WTC11 (cell line): ENCODE measurements around the gene TRPV2.

ENCODE experiments used
- CREB1 ChIP-seq: sonication (generic); formaldehyde crosslinking; IDR thresholded peaks from 2 replicates; pipeline ENCODE4 v1.8.0; 2023; ENCODE audit warnings: mild to moderate bottlenecking, missing genetic modification reagents
- FOXJ3 ChIP-seq: sonication (generic); formaldehyde crosslinking; IDR thresholded peaks from 2 replicates; pipeline ENCODE4 v1.9.0; 2021; ENCODE audit warnings: missing genetic modification reagents, mild to moderate bottlenecking, borderline replicate concordance
- KAT7 ChIP-seq: sonication (generic); formaldehyde crosslinking; IDR thresholded peaks from 2 replicates; pipeline ENCODE4 v1.8.1; 2023; ENCODE audit warnings: missing genetic modification reagents, mild to moderate bottlenecking, borderline replicate concordance
- TCF7 ChIP-seq: sonication (generic); formaldehyde crosslinking; IDR thresholded peaks from 2 replicates; pipeline ENCODE4 v1.8.0; 2022; ENCODE audit warnings: mild to moderate bottlenecking, low read depth, missing genetic modification reagents, moderate library complexity
- ZNF423 ChIP-seq: fragments of 250-450 bp; sonication (Bioruptor Pico); IDR thresholded peaks from 2 replicates; pipeline ENCODE4 v2.1.2; 2022; ENCODE audit warnings: mild to moderate bottlenecking, moderate library complexity
- TF ChIP-seq, protein P1 (sequence below): sonication (generic); formaldehyde crosslinking; IDR thresholded peaks from 2 replicates; pipeline ENCODE4 v1.8.0; 2022; ENCODE audit warnings: mild to moderate bottlenecking, missing genetic modification reagents
- TF ChIP-seq, protein P2 (sequence below): fragments of 200-600 bp; IDR thresholded peaks from 2 replicates; pipeline ENCODE4 v1.8.0; 2022; ENCODE audit warnings: antibody characterized with exemption
- TF ChIP-seq, protein P3 (sequence below): sonication (generic); formaldehyde crosslinking; IDR thresholded peaks from 2 replicates; pipeline ENCODE4 v1.8.1; 2023; ENCODE audit warnings: mild to moderate bottlenecking, missing genetic modification reagents
- TF ChIP-seq, protein P4 (sequence below): sonication (generic); formaldehyde crosslinking; conservative IDR thresholded peaks from 2 replicates; pipeline ENCODE4 v1.8.1; 2022; ENCODE audit warnings: mild to moderate bottlenecking, missing genetic modification reagents
- TF ChIP-seq, protein P5 (sequence below): sonication (generic); formaldehyde crosslinking; IDR thresholded peaks from 2 replicates; pipeline ENCODE4 v1.8.1; 2023; ENCODE audit warnings: mild to moderate bottlenecking, missing genetic modification reagents, moderate library complexity
- TF ChIP-seq, protein P6 (sequence below): sonication (generic); formaldehyde crosslinking; IDR thresholded peaks from 2 replicates; pipeline ENCODE4 v1.8.0; 2022; ENCODE audit warnings: mild to moderate bottlenecking, missing genetic modification reagents

DNA sequence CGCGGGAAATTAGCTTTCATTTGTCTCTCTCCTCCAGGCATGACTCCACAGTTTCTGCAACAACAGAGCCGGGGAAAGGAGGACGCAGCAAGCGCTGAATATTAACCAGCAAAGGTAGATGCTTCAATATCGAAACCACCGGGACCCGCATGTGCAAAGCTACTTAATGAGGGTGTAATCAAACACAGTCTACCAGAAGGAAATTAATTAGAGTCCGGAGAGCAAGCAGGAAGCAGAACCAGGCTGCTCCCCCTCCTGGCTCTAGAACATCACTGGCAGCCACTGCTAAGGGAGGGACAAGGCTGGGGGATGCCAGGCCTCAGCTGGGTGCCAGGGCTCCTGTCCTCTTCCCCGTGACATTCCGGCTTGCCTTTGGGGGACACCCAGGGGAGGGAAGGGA lies 54.9 kb downstream of the TRPV2 start:
- TF ChIP-seq, protein P1, sequence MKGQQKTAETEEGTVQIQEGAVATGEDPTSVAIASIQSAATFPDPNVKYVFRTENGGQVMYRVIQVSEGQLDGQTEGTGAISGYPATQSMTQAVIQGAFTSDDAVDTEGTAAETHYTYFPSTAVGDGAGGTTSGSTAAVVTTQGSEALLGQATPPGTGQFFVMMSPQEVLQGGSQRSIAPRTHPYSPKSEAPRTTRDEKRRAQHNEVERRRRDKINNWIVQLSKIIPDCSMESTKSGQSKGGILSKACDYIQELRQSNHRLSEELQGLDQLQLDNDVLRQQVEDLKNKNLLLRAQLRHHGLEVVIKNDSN (CRISPR knock-in tag): no peak
- TF ChIP-seq, protein P2, sequence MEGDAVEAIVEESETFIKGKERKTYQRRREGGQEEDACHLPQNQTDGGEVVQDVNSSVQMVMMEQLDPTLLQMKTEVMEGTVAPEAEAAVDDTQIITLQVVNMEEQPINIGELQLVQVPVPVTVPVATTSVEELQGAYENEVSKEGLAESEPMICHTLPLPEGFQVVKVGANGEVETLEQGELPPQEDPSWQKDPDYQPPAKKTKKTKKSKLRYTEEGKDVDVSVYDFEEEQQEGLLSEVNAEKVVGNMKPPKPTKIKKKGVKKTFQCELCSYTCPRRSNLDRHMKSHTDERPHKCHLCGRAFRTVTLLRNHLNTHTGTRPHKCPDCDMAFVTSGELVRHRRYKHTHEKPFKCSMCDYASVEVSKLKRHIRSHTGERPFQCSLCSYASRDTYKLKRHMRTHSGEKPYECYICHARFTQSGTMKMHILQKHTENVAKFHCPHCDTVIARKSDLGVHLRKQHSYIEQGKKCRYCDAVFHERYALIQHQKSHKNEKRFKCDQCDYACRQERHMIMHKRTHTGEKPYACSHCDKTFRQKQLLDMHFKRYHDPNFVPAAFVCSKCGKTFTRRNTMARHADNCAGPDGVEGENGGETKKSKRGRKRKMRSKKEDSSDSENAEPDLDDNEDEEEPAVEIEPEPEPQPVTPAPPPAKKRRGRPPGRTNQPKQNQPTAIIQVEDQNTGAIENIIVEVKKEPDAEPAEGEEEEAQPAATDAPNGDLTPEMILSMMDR: no peak
- no peak for TF ChIP-seq ZNF423 (CRISPR knock-in tag)
- no peak for TF ChIP-seq KAT7 (CRISPR knock-in tag)
- TF ChIP-seq, protein P3, sequence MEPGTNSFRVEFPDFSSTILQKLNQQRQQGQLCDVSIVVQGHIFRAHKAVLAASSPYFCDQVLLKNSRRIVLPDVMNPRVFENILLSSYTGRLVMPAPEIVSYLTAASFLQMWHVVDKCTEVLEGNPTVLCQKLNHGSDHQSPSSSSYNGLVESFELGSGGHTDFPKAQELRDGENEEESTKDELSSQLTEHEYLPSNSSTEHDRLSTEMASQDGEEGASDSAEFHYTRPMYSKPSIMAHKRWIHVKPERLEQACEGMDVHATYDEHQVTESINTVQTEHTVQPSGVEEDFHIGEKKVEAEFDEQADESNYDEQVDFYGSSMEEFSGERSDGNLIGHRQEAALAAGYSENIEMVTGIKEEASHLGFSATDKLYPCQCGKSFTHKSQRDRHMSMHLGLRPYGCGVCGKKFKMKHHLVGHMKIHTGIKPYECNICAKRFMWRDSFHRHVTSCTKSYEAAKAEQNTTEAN (CRISPR knock-in tag): no peak
- TF ChIP-seq FOXJ3 (CRISPR knock-in tag): no peak
- no peak for TF ChIP-seq TCF7 (CRISPR knock-in tag)
- no peak for TF ChIP-seq CREB1 (CRISPR knock-in tag)
- TF ChIP-seq, protein P4, sequence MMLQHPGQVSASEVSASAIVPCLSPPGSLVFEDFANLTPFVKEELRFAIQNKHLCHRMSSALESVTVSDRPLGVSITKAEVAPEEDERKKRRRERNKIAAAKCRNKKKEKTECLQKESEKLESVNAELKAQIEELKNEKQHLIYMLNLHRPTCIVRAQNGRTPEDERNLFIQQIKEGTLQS (CRISPR knock-in tag): no peak
- TF ChIP-seq, protein P5, sequence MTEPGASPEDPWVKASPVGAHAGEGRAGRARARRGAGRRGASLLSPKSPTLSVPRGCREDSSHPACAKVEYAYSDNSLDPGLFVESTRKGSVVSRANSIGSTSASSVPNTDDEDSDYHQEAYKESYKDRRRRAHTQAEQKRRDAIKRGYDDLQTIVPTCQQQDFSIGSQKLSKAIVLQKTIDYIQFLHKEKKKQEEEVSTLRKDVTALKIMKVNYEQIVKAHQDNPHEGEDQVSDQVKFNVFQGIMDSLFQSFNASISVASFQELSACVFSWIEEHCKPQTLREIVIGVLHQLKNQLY (CRISPR knock-in tag): no peak
- TF ChIP-seq, protein P6, sequence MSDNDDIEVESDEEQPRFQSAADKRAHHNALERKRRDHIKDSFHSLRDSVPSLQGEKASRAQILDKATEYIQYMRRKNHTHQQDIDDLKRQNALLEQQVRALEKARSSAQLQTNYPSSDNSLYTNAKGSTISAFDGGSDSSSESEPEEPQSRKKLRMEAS (CRISPR knock-in tag): no peak
